ENCODE data around the gene KCNA3. TPM values are rescaled to one million over a fixed set of nuclear protein-coding genes. Genes with fewer than 3 reads are reported as not detected.

KCNA3 gene
- total and polyA plus RNA-seq, 7 donors = 0.71 to 4.3 (median 1.3) TPM; not detected in 3

GRCh38 chr1:110706621-110707020, 31.9 kb upstream of the KCNA3 start:
- WGBS, 2 donors = 75 to 83% methylated on average over 1 of the region's 1 CpG
- Histone ChIP-seq H3K9me3 (no peaks in the 10 kb centered on the region), H3K4me3 (no peak overlapping the region), H3K36me3 (no peaks in the 10 kb centered on the region), H3K27me3 (no peaks in the 10 kb centered on the region), H3K4me1 (no peaks in the 10 kb centered on the region), H3K27ac (no peak overlapping the region)
- no peak for DNase-seq
- intact Hi-C loops (cut with DNase I) = no loop called here
- TF ChIP-seq POLR2AphosphoS5 (IDR thresholded peaks at IDR 0.05) (no peak), EP300 (IDR thresholded peaks at IDR 0.05) (no peak), CTCF (IDR thresholded peaks at IDR 0.05) (no peak), POLR2A (IDR thresholded peaks at IDR 0.05) (no peak)

GRCh38 chr1:110702260-110702659, 27.5 kb upstream of the KCNA3 start:
- no peak overlapping the region for H3K27ac ChIP-seq
- no peaks in the 10 kb centered on the region for H3K27me3 ChIP-seq
- H3K4me1 ChIP-seq = no peaks in the 10 kb centered on the region
- 63 to 73% methylated on average over 1 of the region's 1 CpG for WGBS, 2 donors
- H3K9me3 ChIP-seq = no peaks in the 10 kb centered on the region
- no peaks in the 10 kb centered on the region for H3K36me3 ChIP-seq
- DNase-seq = no peak
- H3K4me3 ChIP-seq = no peak overlapping the region
- intact Hi-C loops (cut with DNase I) = no loop called here
- TF ChIP-seq CTCF (IDR thresholded peaks at IDR 0.05) (no peak), POLR2A (IDR thresholded peaks at IDR 0.05) (no peak), EP300 (IDR thresholded peaks at IDR 0.05) (no peak), POLR2AphosphoS5 (IDR thresholded peaks at IDR 0.05) (no peak)

- no peak for DNase-seq
- Histone ChIP-seq H3K27ac (no peak overlapping the region), H3K4me3 (no peak overlapping the region), H3K9me3 (no peaks in the 10 kb centered on the region), H3K27me3 (no peaks in the 10 kb centered on the region), H3K4me1 (no peaks in the 10 kb centered on the region), H3K36me3 (no peaks in the 10 kb centered on the region)
- intact Hi-C loops (cut with DNase I) = no loop called here
- WGBS, 2 donors = 75 to 85% methylated on average over 2 of the region's 2 CpGs
- TF ChIP-seq EP300 (IDR thresholded peaks at IDR 0.05) = no peak
- TF ChIP-seq CTCF (IDR thresholded peaks at IDR 0.05) = no peak
- no peak for TF ChIP-seq POLR2A (IDR thresholded peaks at IDR 0.05)
- TF ChIP-seq POLR2AphosphoS5 (IDR thresholded peaks at IDR 0.05) = no peak
These were observed 26.0 kb upstream of the KCNA3 start for GRCh38 chr1:110700767-110701166.

GRCh38 chr1:110697606-110698005, 22.9 kb upstream of the KCNA3 start:
- Histone ChIP-seq H3K9me3 (no peaks in the 10 kb centered on the region), H3K4me1 (no peaks in the 10 kb centered on the region), H3K4me3 (no peak overlapping the region), H3K27me3 (no peaks in the 10 kb centered on the region), H3K27ac (no peak overlapping the region), H3K36me3 (no peaks in the 10 kb centered on the region)
- intact Hi-C loops (cut with DNase I) = no loop called here
- WGBS, 2 donors = 92 to 95% methylated on average over 4 of the region's 4 CpGs
- TF ChIP-seq CTCF (IDR thresholded peaks at IDR 0.05) = no peak
- no peak for TF ChIP-seq POLR2A (IDR thresholded peaks at IDR 0.05)
- no peak for TF ChIP-seq POLR2AphosphoS5 (IDR thresholded peaks at IDR 0.05)
- no peak for TF ChIP-seq EP300 (IDR thresholded peaks at IDR 0.05)
- no peak for DNase-seq

GRCh38 chr1:110696818-110697217, 22.1 kb upstream of the KCNA3 start:
- no peaks in the 10 kb centered on the region for H3K9me3 ChIP-seq
- no peak for TF ChIP-seq POLR2A (IDR thresholded peaks at IDR 0.05)
- TF ChIP-seq POLR2AphosphoS5 (IDR thresholded peaks at IDR 0.05) = no peak
- no peak for TF ChIP-seq EP300 (IDR thresholded peaks at IDR 0.05)
- TF ChIP-seq CTCF (IDR thresholded peaks at IDR 0.05) = no peak
- H3K4me3 ChIP-seq = no peak overlapping the region
- no peaks in the 10 kb centered on the region for H3K4me1 ChIP-seq
- H3K27me3 ChIP-seq = no peaks in the 10 kb centered on the region
- H3K36me3 ChIP-seq = no peaks in the 10 kb centered on the region
- intact Hi-C loops (cut with DNase I) = no loop called here
- H3K27ac ChIP-seq = no peak overlapping the region
- no peak for DNase-seq

All from sigmoid colon (tissue), 7 donors.